Suprapubic skin (tissue), 4 donors: ENCODE results near the gene PPP2R5C. TPM values are rescaled to one million over a fixed set of nuclear protein-coding genes. Genes with fewer than 3 reads are reported as not detected.

Experiments
- DNase-seq, 2 donors: peaks; one replicate each; pipeline ENCODE4 v3.0.0-alpha.2; 2019; ENCODE audit warnings: low spot score in 2 of 2
- H3K27ac ChIP-seq: fragments of 200-600 bp; sonication (generic); one replicate; pipeline ENCODE4 v1.5.1; 2019
- H3K27me3 ChIP-seq: fragments of 200-600 bp; sonication (generic); one replicate; pipeline ENCODE4 v1.5.1; 2019
- H3K36me3 ChIP-seq: fragments of 200-600 bp; sonication (generic); one replicate; pipeline ENCODE4 v1.5.1; 2019
- H3K4me1 ChIP-seq: fragments of 200-600 bp; sonication (generic); one replicate; pipeline ENCODE4 v1.5.1; 2019
- H3K4me3 ChIP-seq: fragments of 200-600 bp; sonication (generic); one replicate; pipeline ENCODE4 v1.5.1; 2019; ENCODE audit warnings: mild to moderate bottlenecking
- H3K9me3 ChIP-seq: fragments of 200-600 bp; sonication (generic); one replicate; pipeline ENCODE4 v1.5.1; 2019
- EP300 ChIP-seq: sonication (generic); formaldehyde crosslinking; IDR thresholded peaks from one replicate; pipeline ENCODE4 v1.6.1; 2017; ENCODE audit warnings: antibody characterized with exemption
- POLR2A ChIP-seq, 2 donors: fragments of 450-650 bp; IDR thresholded peaks; one replicate each; pipeline ENCODE4 v1.6.1; 2017; ENCODE audit warnings: antibody characterized with exemption in 2 of 2, mild to moderate bottlenecking in 2 of 2, moderate library complexity in 2 of 2
- POLR2AphosphoS5 ChIP-seq, 3 donors: sonication (generic); formaldehyde crosslinking; IDR thresholded peaks; one replicate each; pipeline ENCODE4 v1.6.1; 2017; ENCODE audit warnings: antibody characterized with exemption in 3 of 3
- WGBS: methylation state at CpG from one replicate; pipeline ENCODE4 v1.1.5; 2018; 5-methylcytosine and 5-hydroxymethylcytosine counted together
- total RNA-seq, 4 donors: library from RNA; depleted of rRNA; stranded (reverse); fragments of >200 nt; gene quantifications; one replicate each; pipeline ENCODE4 v1.1.0, GENCODE V29; 2016
- TF ChIP-seq, protein P1 (sequence below), 2 donors: fragments of 200-600 bp in 1 of 2; fragments of 450-650 bp in 1 of 2; sonication (generic) in 1 of 2; IDR thresholded peaks; one replicate each; pipeline ENCODE4 v1.5.1; 2016 to 2019; ENCODE audit warnings: antibody characterized with exemption in 2 of 2, mild to moderate bottlenecking in 1 of 2, moderate library complexity in 1 of 2

PPP2R5C gene
- total RNA-seq, 4 donors from 2014 or later = 104 to 149 (median 119) TPM

DNA sequence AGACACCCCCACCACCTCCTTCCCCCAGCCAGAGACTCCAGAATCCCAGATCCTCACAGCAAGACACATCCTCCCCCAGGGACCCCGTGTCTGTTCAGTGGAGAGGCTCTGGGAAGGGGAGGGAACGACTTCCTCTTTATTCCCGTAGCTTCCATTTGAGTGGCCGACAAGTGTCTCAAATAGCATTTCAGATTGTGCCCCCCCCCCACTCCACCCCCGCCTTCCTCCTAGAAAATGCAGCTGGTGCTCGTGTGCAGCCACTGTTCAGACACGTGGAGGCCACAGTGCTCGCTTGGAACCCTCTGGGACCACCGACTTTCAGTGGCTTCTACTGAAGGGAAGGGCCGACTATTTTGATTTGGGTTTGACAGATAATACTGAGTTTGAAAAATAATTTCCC lies 14.3 kb downstream of the PPP2R5C start:
- Histone ChIP-seq H3K4me1 (peaks cover 14% of the 10 kb centered on the region), H3K27me3 (no peaks in the 10 kb centered on the region), H3K9me3 (no peaks in the 10 kb centered on the region), H3K4me3 (no peak overlapping the region), H3K36me3 (no peaks in the 10 kb centered on the region), H3K27ac (no peak overlapping the region)
- WGBS = 77% methylated on average over 10 of the region's 10 CpGs
- TF ChIP-seq POLR2AphosphoS5 (IDR thresholded peaks at IDR 0.05) = no peak
- no peak for TF ChIP-seq POLR2A (IDR thresholded peaks at IDR 0.05)
- TF ChIP-seq, protein P1, sequence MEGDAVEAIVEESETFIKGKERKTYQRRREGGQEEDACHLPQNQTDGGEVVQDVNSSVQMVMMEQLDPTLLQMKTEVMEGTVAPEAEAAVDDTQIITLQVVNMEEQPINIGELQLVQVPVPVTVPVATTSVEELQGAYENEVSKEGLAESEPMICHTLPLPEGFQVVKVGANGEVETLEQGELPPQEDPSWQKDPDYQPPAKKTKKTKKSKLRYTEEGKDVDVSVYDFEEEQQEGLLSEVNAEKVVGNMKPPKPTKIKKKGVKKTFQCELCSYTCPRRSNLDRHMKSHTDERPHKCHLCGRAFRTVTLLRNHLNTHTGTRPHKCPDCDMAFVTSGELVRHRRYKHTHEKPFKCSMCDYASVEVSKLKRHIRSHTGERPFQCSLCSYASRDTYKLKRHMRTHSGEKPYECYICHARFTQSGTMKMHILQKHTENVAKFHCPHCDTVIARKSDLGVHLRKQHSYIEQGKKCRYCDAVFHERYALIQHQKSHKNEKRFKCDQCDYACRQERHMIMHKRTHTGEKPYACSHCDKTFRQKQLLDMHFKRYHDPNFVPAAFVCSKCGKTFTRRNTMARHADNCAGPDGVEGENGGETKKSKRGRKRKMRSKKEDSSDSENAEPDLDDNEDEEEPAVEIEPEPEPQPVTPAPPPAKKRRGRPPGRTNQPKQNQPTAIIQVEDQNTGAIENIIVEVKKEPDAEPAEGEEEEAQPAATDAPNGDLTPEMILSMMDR (IDR thresholded peaks at IDR 0.05) = no peak
- no peak for DNase-seq

DNA sequence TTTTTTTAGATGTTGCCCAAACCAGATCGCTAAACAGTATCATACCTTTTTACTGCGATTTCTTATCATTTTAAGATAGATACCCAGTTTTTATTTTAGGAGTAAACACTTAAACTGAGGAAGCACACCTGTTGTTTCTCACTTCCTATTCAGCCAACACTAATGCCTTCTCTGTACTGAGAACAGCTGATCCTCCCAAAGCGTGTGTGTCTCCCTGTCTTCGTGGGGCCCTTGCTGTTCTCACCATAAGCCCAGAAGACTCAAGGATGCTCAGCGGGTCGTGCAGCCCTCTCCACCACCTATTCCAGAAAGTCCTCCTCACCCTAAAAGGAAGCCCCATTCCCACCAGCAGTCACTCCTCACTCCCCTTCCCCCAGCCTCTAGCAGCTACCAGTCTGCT lies 14.8 kb downstream of the PPP2R5C start:
- H3K9me3 ChIP-seq = no peaks in the 10 kb centered on the region
- no peaks in the 10 kb centered on the region for H3K27me3 ChIP-seq
- H3K36me3 ChIP-seq = no peaks in the 10 kb centered on the region
- no peak for DNase-seq
- 87% methylated on average over 6 of the region's 6 CpGs for WGBS
- peaks cover 14% of the 10 kb centered on the region for H3K4me1 ChIP-seq
- no peak overlapping the region for H3K27ac ChIP-seq
- H3K4me3 ChIP-seq = no peak overlapping the region
- TF ChIP-seq, protein P1 (IDR thresholded peaks at IDR 0.05) = no peak
- TF ChIP-seq EP300 (no peak), POLR2A (IDR thresholded peaks at IDR 0.05) (no peak), POLR2AphosphoS5 (IDR thresholded peaks at IDR 0.05) (no peak)

DNA sequence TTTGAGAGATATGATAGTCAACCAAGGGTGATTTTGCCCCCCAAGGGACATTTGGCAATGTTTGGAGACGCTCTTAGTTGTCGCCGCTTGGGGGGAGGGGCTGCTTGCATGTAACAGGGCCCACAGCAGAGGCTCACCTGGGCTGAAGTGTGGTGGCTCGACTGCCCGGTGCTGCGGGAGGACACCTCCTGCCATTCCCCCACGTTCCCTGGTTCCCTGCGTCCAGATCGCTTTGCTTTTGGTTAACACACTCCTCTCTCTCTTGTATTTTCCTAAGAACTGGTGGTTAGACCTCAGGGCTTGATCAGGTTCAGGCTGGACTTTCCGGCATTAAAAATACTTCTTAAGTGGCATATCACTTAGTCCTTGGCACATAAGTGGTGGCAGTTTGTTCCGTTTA lies 18.9 kb downstream of the PPP2R5C start:
- no peak overlapping the region for H3K4me3 ChIP-seq
- TF ChIP-seq POLR2AphosphoS5 (IDR thresholded peaks at IDR 0.05) (no peak), POLR2A (IDR thresholded peaks at IDR 0.05) (no peak), EP300 (no peak)
- TF ChIP-seq, protein P1 (IDR thresholded peaks at IDR 0.05) = no peak

DNA sequence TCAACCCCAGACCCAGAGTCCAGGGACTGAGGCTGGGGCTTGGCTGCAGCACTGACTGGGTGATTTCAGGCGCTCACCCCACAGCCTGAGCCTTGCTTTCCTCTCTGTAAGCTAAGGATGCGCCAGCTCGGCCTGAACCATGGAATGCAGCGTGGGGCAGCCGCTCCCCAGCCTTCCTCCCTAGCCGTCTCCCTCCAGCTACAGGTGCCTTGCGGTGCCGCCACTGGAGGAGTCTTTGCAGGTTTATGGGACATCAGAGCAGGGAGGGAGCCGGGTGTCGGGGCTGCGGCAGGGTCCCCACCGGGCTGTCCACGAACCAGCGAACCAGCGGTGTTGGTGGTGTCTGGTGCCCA lies 19.4 kb downstream of the PPP2R5C start:
- TF ChIP-seq, protein P1 (IDR thresholded peaks at IDR 0.05) = no peak
- TF ChIP-seq POLR2AphosphoS5 (IDR thresholded peaks at IDR 0.05) = no peak
- H3K4me3 ChIP-seq = peak overlapping the region; percentile 67
- no peaks in the 10 kb centered on the region for H3K27me3 ChIP-seq
- H3K36me3 ChIP-seq = no peaks in the 10 kb centered on the region
- H3K9me3 ChIP-seq = no peaks in the 10 kb centered on the region
- no peak overlapping the region for H3K27ac ChIP-seq
- DNase-seq = no peak
- 56% methylated on average over 2 of the region's 15 CpGs for WGBS
- H3K4me1 ChIP-seq = peaks cover 15% of the 10 kb centered on the region

More for the DNA sequence above, 18.9 kb downstream of the PPP2R5C start:
- no peak for DNase-seq
- no peak overlapping the region for H3K27ac ChIP-seq
- H3K27me3 ChIP-seq = no peaks in the 10 kb centered on the region
- H3K9me3 ChIP-seq = no peaks in the 10 kb centered on the region
- WGBS = 80% methylated on average over 11 of the region's 11 CpGs
- H3K36me3 ChIP-seq = no peaks in the 10 kb centered on the region
- peaks cover 15% of the 10 kb centered on the region for H3K4me1 ChIP-seq

DNA sequence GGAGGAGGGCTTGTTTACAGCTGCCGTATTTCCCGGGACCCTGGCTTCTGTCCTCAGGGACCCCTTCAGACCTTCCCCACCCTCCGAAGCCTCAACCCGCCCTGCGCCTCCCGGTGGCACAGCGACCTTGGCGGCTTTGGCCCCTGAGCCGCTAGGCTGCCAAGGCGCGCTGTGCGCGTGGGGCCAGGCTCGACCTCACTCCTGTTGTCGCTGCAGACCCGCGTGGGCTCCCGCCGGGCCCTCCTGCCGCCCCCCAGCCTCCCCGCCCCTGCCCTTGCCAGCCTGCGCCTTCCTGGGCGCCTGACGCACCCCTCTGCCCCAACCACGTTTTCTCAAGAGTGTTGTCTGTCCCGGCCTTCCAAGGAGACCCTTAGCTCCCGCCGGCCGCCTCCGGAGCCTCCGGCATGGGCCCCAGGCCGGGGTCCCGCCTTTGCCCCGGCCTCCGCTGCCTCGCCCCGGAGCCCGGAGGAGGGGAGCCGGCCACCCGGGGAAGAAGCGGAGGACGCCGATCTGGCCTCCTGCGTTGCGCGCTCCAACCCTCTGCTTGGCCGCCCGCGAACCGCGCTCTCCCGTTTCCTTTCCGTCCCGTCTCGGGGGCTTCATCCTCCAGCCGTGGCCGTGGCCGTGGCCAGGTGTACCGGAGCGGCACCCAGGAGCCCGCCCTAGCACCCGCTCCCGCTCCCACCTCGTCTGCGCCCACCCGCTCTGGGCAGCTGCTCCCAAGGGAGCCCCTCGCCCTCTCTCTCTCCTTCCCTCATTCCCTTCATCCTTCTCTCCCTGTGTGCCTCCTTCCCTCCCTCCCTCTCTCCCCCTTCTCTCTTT lies 19.9 kb downstream of the PPP2R5C start:
- no peak for DNase-seq

More for the DNA sequence above, 19.9 kb downstream of the PPP2R5C start:
- TF ChIP-seq POLR2A (IDR thresholded peaks at IDR 0.05) (no peak), POLR2AphosphoS5 (IDR thresholded peaks at IDR 0.05) (no peak), EP300 (no peak)
- TF ChIP-seq, protein P1 (IDR thresholded peaks at IDR 0.05) = no peak
- 1% methylated on average over 38 of the region's 67 CpGs for WGBS
- Histone ChIP-seq H3K36me3 (no peaks in the 10 kb centered on the region), H3K27ac (no peak overlapping the region), H3K27me3 (no peaks in the 10 kb centered on the region), H3K4me3 (peak overlapping the region; percentile 67), H3K4me1 (peaks cover 15% of the 10 kb centered on the region), H3K9me3 (no peaks in the 10 kb centered on the region)
